Epithelial cell of proximal tubule (primary cell): ENCODE data around the gene SSBP2. TPM values are rescaled to one million over a fixed set of nuclear protein-coding genes. Genes with fewer than 3 reads are reported as not detected.

Experiments used
- DNase-seq: peaks from one replicate; pipeline ENCODE4 v3.0.0-alpha.2; 2011; ENCODE audit warnings: low read depth
- H3K4me3 ChIP-seq: 2 replicates; pipeline ENCODE4 v1.5.1; 2011; ENCODE audit warnings: low read depth, mild to moderate bottlenecking, low read length
- CTCF ChIP-seq: conservative IDR thresholded peaks from 2 replicates; pipeline ENCODE4 v1.5.1; 2012; ENCODE audit warnings: low read depth, mild to moderate bottlenecking, low read length
- total RNA-seq: library from RNA; depleted of rRNA; stranded (reverse); fragments of >200 nt; gene quantifications from 2 replicates; pipeline ENCODE4 v1.2.3, GENCODE V29; 2015

SSBP2 gene
- total RNA-seq, 1 donor from 2014 or later = 3.9 TPM

GRCh38 chr5:81639556-81639955 lies 111.3 kb downstream of the SSBP2 start:
- H3K4me3 ChIP-seq = no peak overlapping the region
- DNase-seq = no peak
- no peak for TF ChIP-seq CTCF

GRCh38 chr5:81638471-81638870 lies 112.4 kb downstream of the SSBP2 start:
- H3K4me3 ChIP-seq = no peak overlapping the region
- no peak for DNase-seq
- TF ChIP-seq CTCF = no peak

- no peak for TF ChIP-seq CTCF
These were observed 117.0 kb downstream of the SSBP2 start for GRCh38 chr5:81633891-81634290.

GRCh38 chr5:81633471-81633870 lies 117.4 kb downstream of the SSBP2 start:
- no peak for TF ChIP-seq CTCF
- no peak for DNase-seq
- no peak overlapping the region for H3K4me3 ChIP-seq

More at GRCh38 chr5:81633891-81634290, 117.0 kb downstream of the SSBP2 start:
- no peak for DNase-seq
- no peak overlapping the region for H3K4me3 ChIP-seq

GRCh38 chr5:81632679-81633078 lies 118.2 kb downstream of the SSBP2 start:
- no peak overlapping the region for H3K4me3 ChIP-seq
- DNase-seq = no peak
- no peak for TF ChIP-seq CTCF

- TF ChIP-seq CTCF = no peak
- DNase-seq = no peak
- no peak overlapping the region for H3K4me3 ChIP-seq
These were observed 119.3 kb downstream of the SSBP2 start for GRCh38 chr5:81631621-81632020.

- TF ChIP-seq CTCF = no peak
- DNase-seq = no peak
- H3K4me3 ChIP-seq = no peak overlapping the region
These were observed 119.8 kb downstream of the SSBP2 start for GRCh38 chr5:81631124-81631523.
